GM19397 (cell line): ENCODE measurements around the gene SLC9C2.

Experiments
- ATAC-seq: cut with Tn5 transposase; IDR thresholded peaks from one replicate; pipeline ENCODE4 v1.9.1; 2021; ENCODE audit warnings: mild to moderate bottlenecking, moderate library complexity; ENCODE audit not compliant: unreplicated experiment

The SLC9C2 gene

DNA sequence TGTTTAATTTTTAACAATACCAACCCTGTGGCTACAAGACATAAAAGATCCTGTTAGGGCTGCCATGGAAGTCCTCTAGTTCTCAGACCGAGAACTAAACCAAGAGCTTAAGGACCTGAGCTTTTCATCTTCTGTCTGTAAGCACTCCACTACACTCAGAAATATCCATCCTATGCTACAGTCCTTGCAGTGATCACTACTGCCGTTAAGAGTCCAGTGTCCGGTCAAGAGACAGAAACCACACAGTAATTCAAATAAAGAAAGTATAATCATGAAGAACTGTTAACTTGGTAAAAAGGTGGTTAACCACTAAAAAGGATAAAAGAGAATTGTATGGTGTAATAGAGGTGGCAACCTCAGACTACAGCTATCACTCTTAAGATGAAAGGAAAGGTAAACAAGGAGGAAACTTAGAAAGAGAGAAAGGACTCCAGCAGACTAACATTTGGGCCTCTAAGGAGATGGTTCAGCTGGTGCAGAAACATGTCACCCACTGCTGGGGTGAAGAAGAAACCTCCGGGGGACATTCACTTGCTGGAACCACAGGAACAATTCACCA is 147.8 kb downstream of the SLC9C2 start:
- no peak for ATAC-seq

DNA sequence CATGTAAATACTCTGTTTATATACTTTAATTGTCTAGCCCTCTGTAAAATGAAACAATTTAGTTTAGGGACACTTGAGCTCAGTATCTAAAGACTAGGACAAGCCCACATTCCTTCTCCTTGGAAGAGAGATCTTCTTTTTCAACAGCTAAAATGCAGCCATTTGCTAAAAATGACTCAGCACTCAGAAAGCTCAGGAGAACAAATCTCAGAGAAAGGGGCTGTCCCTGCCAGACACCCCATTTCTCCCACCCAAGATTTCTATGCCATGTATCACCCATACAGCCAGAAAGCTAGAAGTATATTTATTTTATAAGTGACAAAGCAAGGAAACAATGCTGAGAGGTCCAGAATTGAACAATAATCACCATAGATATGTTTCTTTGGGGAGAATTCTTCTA is 148.9 kb downstream of the SLC9C2 start:
- ATAC-seq = no peak

DNA sequence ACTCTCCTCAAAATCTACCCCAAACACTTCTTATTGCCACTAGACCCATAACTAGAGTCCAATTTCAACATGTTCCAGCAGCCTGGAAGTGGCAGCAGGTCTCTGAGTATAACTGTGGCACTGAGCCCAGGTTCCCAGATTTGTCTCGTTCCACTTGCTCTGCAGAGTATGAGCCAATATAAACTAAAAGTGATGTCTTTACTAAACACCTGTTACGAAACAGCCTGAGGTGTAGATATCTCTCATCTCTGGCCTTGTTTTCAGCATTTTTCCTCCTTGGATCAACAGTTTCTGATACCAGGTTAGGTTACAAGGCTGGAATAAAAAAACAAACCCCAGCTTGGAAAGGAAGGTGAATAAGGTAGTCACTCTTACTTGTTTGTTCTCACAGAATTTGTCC is 150.9 kb downstream of the SLC9C2 start:
- no peak for ATAC-seq
